Body of pancreas (tissue), 4 donors: Measurements from ENCODE around the gene BPIFB2. TPM values are rescaled to one million over a fixed set of nuclear protein-coding genes. Genes with fewer than 3 reads are reported as not detected.

Experiments
- ATAC-seq: fragments of 150-250 bp; one replicate; pipeline ENCODE4 v1.9.1; 2016
- DNase-seq, 4 donors: peaks; one replicate each; pipeline ENCODE4 v3.0.0-alpha.2; 2019
- H3K27ac ChIP-seq, 4 donors: fragments of 200-600 bp; sonication (generic); 1 replicate in 3 of 4; 2 replicates in 1 of 4; pipeline versions ENCODE4 v1.5.1 to v1.6.1; 2016 to 2019; ENCODE audit warnings: mild to moderate bottlenecking in 1 of 4, mixed read lengths in 1 of 4, moderate library complexity in 1 of 4
- H3K27me3 ChIP-seq, 2 donors: fragments of 200-600 bp; sonication (generic); one replicate each; pipeline ENCODE4 v1.6.0; 2016; ENCODE audit warnings: mild to moderate bottlenecking in 1 of 2
- H3K36me3 ChIP-seq, 2 donors: fragments of 200-600 bp; sonication (generic); replicated peaks in 1 of 2; 2 replicates each; pipeline ENCODE4 v1.5.1; 2016; ENCODE audit warnings: low read depth in 2 of 2; ENCODE audit not compliant: insufficient read depth in 1 of 2
- H3K4me1 ChIP-seq: fragments of 200-600 bp; sonication (generic); one replicate; pipeline ENCODE4 v1.6.0; 2016
- H3K4me3 ChIP-seq, 2 donors: fragments of 200-600 bp; sonication (generic); 1 replicate in 1 of 2; 2 replicates in 1 of 2; pipeline ENCODE4 v1.5.1; 2016 to 2019
- H3K9me3 ChIP-seq, 3 donors: fragments of 200-600 bp; sonication (generic); 1 replicate in 2 of 3; 2 replicates in 1 of 3; pipeline ENCODE4 v1.5.1; 2016
- POLR2A ChIP-seq, 3 donors: fragments of 450-650 bp; IDR thresholded peaks; one replicate each; pipeline ENCODE4 v1.6.1; 2016; ENCODE audit warnings: antibody characterized with exemption in 3 of 3, mild to moderate bottlenecking in 2 of 3
- WGBS, 2 donors: methylation state at CpG; one replicate each; pipeline ENCODE4 v1.1.5; 2017; 5-methylcytosine and 5-hydroxymethylcytosine counted together
- intact Hi-C: fragments of 100-400 bp; cut with DNase I; formaldehyde crosslinking; loops from one replicate; pipeline ENCODE4 v1.15.1; 2023
- total RNA-seq, 2 donors: library from RNA; depleted of rRNA; stranded (reverse); fragments of >200 nt; gene quantifications; one replicate each; pipeline ENCODE4 v1.1.0, GENCODE V29; 2016
- TF ChIP-seq, protein P1 (sequence below), 7 experiments: fragments of 450-650 bp in 4 of 7; fragments of 200-600 bp in 3 of 7; sonication (generic) in 3 of 7; IDR thresholded peaks; one replicate each; pipeline ENCODE4 v1.5.1; 2016 to 2019; ENCODE audit warnings: antibody characterized with exemption in 7 of 7

The BPIFB2 gene
- total RNA-seq, 2 donors from 2014 or later, result not detected

DNA sequence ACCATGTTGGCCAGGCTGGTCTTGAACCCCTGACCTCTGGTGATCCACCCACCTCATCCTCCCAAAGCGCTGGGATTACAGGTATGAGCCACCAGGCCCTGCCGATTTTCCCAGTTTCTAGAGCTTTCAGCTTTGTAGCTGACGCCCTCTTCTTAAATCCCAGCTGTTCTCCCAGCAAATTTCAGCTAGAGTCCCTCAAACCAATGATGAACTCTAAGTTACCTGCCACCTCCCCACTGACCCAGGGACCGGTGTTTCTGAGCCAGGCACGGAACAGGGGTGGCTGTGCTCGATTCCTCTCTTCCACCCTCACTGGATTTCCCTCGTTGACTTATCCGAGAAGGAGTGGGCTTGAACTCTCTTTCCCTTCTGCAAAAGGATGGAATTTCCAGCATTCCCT is 42.4 kb upstream of the BPIFB2 start:
- no peak overlapping the region for H3K4me3 ChIP-seq
- TF ChIP-seq, protein P1, sequence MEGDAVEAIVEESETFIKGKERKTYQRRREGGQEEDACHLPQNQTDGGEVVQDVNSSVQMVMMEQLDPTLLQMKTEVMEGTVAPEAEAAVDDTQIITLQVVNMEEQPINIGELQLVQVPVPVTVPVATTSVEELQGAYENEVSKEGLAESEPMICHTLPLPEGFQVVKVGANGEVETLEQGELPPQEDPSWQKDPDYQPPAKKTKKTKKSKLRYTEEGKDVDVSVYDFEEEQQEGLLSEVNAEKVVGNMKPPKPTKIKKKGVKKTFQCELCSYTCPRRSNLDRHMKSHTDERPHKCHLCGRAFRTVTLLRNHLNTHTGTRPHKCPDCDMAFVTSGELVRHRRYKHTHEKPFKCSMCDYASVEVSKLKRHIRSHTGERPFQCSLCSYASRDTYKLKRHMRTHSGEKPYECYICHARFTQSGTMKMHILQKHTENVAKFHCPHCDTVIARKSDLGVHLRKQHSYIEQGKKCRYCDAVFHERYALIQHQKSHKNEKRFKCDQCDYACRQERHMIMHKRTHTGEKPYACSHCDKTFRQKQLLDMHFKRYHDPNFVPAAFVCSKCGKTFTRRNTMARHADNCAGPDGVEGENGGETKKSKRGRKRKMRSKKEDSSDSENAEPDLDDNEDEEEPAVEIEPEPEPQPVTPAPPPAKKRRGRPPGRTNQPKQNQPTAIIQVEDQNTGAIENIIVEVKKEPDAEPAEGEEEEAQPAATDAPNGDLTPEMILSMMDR (IDR thresholded peaks at IDR 0.05), result no peak
- no peak for TF ChIP-seq POLR2A (IDR thresholded peaks at IDR 0.05)
- H3K36me3 ChIP-seq, result no peaks in the 10 kb centered on the region
- no peaks in the 10 kb centered on the region for H3K4me1 ChIP-seq
- WGBS, 2 donors, result 68 to 80% methylated on average over 7 to 8 of the region's 8 CpGs
- H3K27ac ChIP-seq, result no peak overlapping the region
- no peaks in the 10 kb centered on the region for H3K9me3 ChIP-seq
- no peaks in the 10 kb centered on the region for H3K27me3 ChIP-seq
- ATAC-seq, result no peak
- intact Hi-C loops, result no loop called here
- no peak for DNase-seq

DNA sequence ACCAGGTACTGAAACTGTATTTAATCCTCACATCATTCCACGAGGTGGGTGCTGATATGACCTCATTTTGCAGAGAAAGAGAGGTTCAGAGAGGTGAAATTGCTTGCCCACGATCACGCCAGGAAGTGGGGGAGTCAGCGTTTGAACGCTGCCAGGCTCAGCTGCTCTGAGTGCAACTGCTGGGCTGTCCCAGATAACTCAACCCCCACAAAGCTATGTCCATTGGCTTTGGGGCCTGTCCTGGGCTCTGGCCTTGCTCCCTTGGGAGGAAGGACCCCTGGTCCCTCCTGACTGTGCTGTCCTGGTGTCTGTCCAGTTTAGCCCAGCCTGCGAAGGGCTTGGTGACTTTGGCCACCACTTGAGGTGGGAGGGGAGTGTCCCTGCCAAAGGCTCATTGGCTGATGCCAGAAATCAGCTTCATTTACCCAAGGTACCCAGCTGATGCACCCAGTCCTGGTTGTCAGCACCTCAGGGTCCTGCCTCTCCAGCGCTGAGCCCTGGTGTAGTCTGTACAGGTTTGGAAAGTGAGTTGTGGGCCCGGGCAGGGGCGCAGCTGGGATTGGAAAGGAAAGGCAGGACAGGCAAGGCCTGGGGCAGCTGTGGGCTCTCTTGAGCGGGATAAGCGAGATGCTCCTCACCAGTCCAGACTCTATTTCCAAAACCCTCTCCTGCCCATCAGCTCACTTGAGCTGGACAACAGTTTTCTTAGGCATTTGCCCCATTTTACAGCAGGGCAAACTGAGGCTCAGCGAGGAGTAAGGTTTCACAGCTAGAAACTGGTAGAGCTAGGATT is 41.7 kb upstream of the BPIFB2 start:
- Histone ChIP-seq H3K27ac (no peak overlapping the region), H3K36me3 (no peaks in the 10 kb centered on the region), H3K4me1 (no peaks in the 10 kb centered on the region), H3K4me3 (no peak overlapping the region), H3K9me3 (no peaks in the 10 kb centered on the region), H3K27me3 (no peaks in the 10 kb centered on the region)
- no peak for ATAC-seq
- TF ChIP-seq, protein P1 (IDR thresholded peaks at IDR 0.05), result no peak
- TF ChIP-seq POLR2A (IDR thresholded peaks at IDR 0.05), result no peak
- intact Hi-C loops, result no loop called here
- WGBS, 2 donors, result 69 to 76% methylated on average over 10 to 12 of the region's 12 CpGs
- DNase-seq, result no peak

DNA sequence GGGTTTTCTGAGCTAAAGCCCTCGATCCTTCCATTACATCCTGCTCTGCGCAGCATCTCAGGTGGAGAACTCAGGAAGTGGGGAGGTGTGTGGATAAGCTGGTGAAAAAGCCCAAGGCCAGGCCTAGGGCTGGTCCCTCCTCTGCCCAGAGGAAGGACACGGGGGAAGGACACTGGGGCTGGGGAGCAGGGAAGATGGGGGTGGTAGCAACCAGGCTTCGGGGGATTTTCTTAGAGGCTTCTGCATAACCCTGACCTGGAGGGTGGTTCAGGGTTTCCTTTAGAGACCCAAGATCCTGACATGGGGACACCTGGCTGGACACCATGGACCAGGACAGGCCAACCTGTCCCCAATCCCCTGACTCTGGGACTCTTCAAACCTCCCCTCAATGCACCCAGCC is 41.1 kb upstream of the BPIFB2 start:
- intact Hi-C loops, result no loop called here
- no peak for DNase-seq
- no peaks in the 10 kb centered on the region for H3K36me3 ChIP-seq
- H3K27me3 ChIP-seq, result no peaks in the 10 kb centered on the region
- H3K27ac ChIP-seq, result no peak overlapping the region
- no peak overlapping the region for H3K4me3 ChIP-seq
- WGBS, 2 donors, result 76 to 88% methylated on average over 4 of the region's 4 CpGs
- H3K4me1 ChIP-seq, result no peaks in the 10 kb centered on the region
- ATAC-seq, result no peak
- H3K9me3 ChIP-seq, result no peaks in the 10 kb centered on the region
- TF ChIP-seq, protein P1 (IDR thresholded peaks at IDR 0.05), result no peak
- no peak for TF ChIP-seq POLR2A (IDR thresholded peaks at IDR 0.05)

DNA sequence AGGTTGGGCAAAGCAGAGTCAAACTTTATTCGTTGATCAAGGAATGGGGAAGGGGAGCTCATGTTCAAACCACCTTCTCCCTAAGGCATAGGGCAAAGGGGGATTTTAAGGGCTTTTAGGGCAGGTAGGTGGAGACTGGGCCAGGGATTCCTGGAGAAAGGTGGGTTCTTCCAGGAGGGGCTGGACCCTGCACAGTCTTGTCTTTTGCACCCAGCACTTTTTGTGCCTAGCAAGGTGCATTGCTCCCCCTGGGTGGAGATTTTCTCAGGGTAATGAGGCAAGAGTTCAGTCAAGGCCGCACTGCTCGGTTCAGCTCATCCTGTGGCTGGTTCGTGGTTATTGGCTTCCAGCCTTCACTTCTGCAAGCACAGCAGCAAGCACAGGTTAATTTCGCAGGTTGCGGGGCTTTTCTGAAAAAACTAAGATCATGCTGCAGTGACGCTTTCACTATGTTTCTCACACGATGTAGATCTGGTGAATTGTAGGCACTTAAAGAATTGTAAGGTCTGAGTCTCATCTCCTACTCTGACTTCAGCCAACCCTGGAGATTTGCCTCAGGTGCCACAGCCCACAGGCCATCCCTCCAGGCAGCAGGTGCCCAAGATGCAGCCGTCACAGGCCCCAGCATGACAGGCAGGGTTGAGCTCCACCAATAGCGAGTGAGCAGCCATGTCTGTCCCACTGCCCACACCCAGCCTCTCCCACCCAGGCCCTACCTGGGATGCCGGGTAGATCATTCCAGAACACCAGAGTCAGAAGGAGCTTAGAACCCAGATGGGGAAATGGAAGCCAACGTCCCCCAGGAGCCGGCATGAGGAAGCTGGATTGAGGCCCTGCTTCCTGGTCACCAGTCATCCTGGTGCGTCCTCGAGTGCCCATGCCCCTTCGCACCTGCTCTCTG is 40.4 kb upstream of the BPIFB2 start:
- ATAC-seq (no peak), DNase-seq (no peak)
- H3K27me3 ChIP-seq, result no peaks in the 10 kb centered on the region
- TF ChIP-seq, protein P1 (IDR thresholded peaks at IDR 0.05), result no peak
- TF ChIP-seq POLR2A (IDR thresholded peaks at IDR 0.05), result no peak
- no peak overlapping the region for H3K4me3 ChIP-seq
- no peak overlapping the region for H3K27ac ChIP-seq
- intact Hi-C loops, result no loop called here
- no peaks in the 10 kb centered on the region for H3K4me1 ChIP-seq
- H3K36me3 ChIP-seq, result no peaks in the 10 kb centered on the region
- H3K9me3 ChIP-seq, result no peaks in the 10 kb centered on the region
- WGBS, 2 donors, result 62 to 63% methylated on average over 8 to 16 of the region's 16 CpGs
